HG03457 (cell line): Measurements from ENCODE around the gene ZNF20.
"Not testable (repeated sequence)": the region's sequence is repeated elsewhere in the genome, so short reads cannot be mapped to it uniquely, and the experiment has no call there.

Experiments
- ATAC-seq: cut with Tn5 transposase; IDR thresholded peaks from one replicate; pipeline ENCODE4 v1.9.1; 2021; ENCODE audit warnings: moderate number of reproducible peaks; ENCODE audit not compliant: unreplicated experiment

The ZNF20 gene

GRCh38 chr19:12113121-12113520, 27.0 kb downstream of the ZNF20 start:
- ATAC-seq: no peak

GRCh38 chr19:12112701-12113100, 27.4 kb downstream of the ZNF20 start:
- no peak for ATAC-seq

GRCh38 chr19:12111943-12112637, 28.1 kb downstream of the ZNF20 start:
- ATAC-seq: no peak

DNA sequence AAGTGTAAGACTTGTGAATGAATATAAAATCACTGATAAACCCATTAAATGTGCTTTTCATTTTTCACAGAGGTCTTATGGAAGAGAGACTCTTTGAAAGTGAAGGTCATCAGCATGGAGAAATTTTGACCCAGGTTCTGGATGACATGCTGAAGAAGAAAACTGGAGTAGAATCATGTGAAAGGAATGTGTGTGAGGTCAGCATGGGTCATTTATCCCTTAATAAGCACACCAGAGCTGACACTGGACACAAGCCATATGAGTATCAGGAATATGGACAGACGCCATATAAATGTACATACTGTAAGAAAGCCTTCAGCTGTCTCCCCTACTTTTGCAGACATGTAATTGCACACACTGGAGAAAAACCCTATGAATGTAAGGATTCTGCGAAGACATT, 29.0 kb downstream of the ZNF20 start:
- no peak for ATAC-seq

DNA sequence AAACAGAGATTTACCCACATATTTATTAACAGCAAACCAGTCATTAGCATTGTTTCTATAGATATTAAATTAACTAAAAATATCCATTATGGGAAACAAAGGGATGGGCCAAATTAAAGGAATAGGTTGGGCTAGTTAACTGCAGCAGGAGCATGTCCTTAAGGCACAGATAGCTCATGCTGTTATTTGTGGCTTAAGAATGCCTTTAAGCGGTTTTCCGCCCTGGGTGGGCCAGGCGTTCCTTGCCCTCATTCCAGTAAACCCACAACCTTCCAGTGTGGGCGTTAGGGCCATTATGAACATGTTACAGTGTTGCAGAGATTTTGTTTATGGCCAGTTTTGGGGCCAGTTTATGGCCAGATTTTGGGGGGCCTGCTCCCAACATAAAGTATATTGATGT, 36.2 kb downstream of the ZNF20 start:
- ATAC-seq: not testable (repeated sequence)

- no peak for ATAC-seq
Observed at GRCh38 chr19:12098040-12098439, 42.1 kb downstream of the ZNF20 start.

GRCh38 chr19:12095111-12095790, 44.9 kb downstream of the ZNF20 start:
- ATAC-seq: no peak

DNA sequence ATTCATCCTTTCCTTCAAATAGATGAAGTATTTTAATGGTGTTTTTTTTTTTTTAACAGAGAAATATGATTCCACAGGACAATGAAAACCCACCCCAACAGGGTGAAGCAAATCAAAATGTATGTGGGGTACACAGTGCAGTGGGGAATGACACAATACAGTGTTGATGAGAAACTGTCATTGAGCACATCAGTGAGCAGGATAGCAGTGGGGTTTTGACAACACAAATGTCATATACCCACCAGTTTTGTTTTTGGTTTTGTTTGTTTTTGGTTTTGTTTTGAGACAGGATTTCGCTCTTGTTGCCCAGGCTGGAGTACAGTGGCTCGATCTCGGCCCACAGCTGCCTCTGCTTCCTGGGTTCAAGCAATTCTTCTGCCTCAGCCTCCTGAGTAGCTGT, 46.4 kb downstream of the ZNF20 start:
- no peak for ATAC-seq

GRCh38 chr19:12092956-12093355, 47.2 kb downstream of the ZNF20 start:
- no peak for ATAC-seq

- ATAC-seq: no peak
Observed at GRCh38 chr19:12092065-12092867, 47.9 kb downstream of the ZNF20 start.

- no peak for ATAC-seq
Observed at GRCh38 chr19:12090807-12091206, 49.3 kb downstream of the ZNF20 start.

- ATAC-seq: no peak
Observed at GRCh38 chr19:12085074-12085818, 54.9 kb downstream of the ZNF20 start.

DNA sequence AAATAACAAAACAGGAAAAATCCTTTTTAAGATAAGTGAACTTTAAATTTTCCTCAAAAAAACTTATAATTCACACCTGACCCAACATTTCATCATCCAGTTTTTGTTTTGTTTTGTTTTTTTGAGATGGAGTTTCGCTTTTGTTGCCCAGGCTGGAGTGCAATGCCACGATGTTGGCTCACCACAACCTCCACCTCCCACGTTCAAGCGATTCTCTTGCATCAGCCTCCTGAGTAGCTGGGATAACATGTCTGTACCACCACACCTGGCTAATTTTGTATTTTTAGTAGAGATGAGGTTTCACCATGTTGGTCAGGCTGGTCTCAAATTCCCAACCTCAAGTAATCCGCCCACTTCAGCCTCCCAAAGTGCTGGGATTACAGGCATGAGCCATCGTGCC, 56.8 kb downstream of the ZNF20 start:
- ATAC-seq: not testable (repeated sequence)
